Activated CD4-positive, alpha-beta T cell treated with anti-CD3 and anti-CD28 coated beads, Interleukin-2, amount 50 U/mL, for 4 hours (primary cell): ENCODE results near the gene ZNF502.
"Not testable (repeated sequence)": the region's sequence is repeated elsewhere in the genome, so short reads cannot be mapped to it uniquely, and the experiment has no call there.

Source experiments
- DNase-seq, 2 experiments: peaks; one replicate each; pipeline ENCODE4 v3.0.0-alpha.2; 2020

Gene ZNF502

GRCh38 chr3:44712455-44713075, at the start of gene ZNF502:
ZNF502 (plus strand) TSS chr3:44712660; CDS start chr3:44720262, 7,602 bp downstream.
- peak; percentile 16 to 29 for DNase-seq

- no peak for DNase-seq
Observed at GRCh38 chr3:44665173-44665572, 47.3 kb upstream of the ZNF502 start.

GRCh38 chr3:44666346-44666745, 46.1 kb upstream of the ZNF502 start:
- no peak for DNase-seq

- no peak for DNase-seq
Observed at GRCh38 chr3:44669760-44670159, 42.7 kb upstream of the ZNF502 start.

- DNase-seq = not testable (repeated sequence)
Observed at GRCh38 chr3:44673466-44673865, 39.0 kb upstream of the ZNF502 start.

GRCh38 chr3:44674211-44674610, 38.2 kb upstream of the ZNF502 start:
- no peak for DNase-seq

GRCh38 chr3:44678480-44679116, 33.9 kb upstream of the ZNF502 start:
- no peak for DNase-seq

GRCh38 chr3:44680921-44681455, 31.5 kb upstream of the ZNF502 start:
- no peak for DNase-seq

- DNase-seq = no peak
Observed at GRCh38 chr3:44682182-44682896, 30.1 kb upstream of the ZNF502 start.

DNA sequence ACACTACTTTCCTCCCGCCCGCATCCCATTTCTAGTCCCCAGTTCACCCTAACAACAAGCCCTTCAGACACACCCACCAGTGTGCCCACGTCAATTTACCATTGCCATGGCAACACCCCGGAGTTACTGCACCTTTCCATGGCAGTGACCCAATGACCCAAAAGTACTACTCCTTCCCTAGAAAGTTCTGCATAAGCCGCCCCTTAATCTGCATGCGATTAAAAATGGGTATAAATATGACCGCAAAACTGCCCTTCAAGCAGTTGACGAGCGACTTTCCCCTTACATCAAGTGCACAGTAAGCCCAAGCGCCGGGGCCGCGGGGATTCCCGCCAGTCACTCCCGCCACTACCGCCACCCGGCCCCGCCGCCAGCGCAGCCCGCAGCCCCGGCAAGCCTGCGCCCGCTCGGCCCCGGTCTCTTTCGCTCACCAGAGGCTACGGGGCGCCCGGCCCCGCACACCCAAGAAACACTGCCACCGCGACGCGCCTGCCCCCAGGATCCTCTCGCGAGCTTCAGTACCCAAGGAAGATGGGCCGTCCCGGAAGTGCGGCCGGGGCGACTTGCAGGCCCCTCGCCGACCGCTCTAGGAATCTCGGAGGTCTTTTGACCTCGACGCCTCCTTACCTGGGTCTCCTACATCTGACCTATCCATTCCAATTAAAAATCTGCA, 27.2 kb upstream of the ZNF502 start:
- DNase-seq = peak in 1 of 2 experiments; percentile 2

GRCh38 chr3:44687898-44688297, 24.6 kb upstream of the ZNF502 start:
- no peak for DNase-seq

GRCh38 chr3:44721231-44722102, 9.0 kb downstream of the ZNF502 start:
- DNase-seq = no peak

GRCh38 chr3:44722103-44722401, 9.6 kb downstream of the ZNF502 start:
- DNase-seq = no peak

DNA sequence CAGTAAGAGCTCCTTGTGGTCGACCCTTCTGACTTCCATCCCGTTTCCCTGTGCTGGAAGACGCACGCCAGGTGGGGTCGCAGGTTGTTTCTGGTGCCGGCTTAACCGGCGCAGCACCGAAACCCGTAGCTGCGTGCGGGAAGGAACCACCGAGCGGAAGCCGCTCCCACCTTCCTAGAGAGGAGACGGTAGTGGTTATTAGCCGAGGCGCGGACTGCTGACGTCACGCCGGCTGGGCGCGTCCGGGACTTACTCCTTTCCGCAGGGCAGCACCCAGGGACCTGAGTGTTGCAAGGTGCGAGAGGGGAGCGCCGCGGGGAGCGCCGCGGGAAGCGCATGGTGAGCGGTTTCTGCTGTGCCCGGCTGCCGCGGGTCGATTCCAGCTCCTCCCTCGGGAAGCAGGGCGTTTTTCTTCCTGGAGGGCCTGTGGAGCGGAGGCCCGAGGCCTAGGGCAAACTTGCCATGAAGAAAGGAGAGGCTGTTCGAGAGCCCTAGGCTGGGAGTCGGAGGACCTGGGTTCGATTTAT, 17.0 kb downstream of the ZNF502 start, which contains the start of gene ZNF501:
Gene ZNF501, plus strand, starts transcription at position 252 of the 527 bp plus-strand sequence. CDS start 4,787 bp downstream, outside the sequence.
- peak; percentile 75 to 76 for DNase-seq

DNA sequence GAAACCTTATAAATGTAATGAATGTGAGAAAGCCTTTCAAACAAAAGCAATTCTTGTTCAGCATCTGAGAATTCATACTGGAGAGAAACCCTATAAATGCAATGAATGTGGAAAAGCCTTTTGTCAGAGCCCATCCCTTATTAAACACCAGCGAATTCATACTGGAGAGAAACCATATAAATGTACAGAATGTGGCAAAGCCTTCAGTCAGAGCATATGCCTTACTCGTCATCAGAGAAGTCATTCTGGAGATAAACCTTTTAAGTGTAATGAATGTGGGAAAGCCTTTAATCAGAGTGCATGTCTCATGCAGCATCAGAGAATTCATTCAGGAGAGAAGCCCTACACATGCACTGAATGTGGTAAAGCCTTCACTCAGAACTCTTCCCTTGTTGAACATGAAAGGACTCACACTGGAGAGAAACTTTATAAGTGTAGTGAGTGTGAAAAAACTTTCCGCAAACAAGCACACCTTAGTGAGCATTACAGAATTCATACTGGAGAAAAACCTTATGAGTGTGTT, 22.2 kb downstream of the ZNF502 start:
- DNase-seq = no peak

GRCh38 chr3:44761101-44761423, 48.6 kb downstream of the ZNF502 start:
- no peak for DNase-seq

- peak; percentile 98 for DNase-seq
Observed at GRCh38 chr3:44761424-44762169, 49.1 kb downstream of the ZNF502 start, which contains the start of the genes KIAA1143 and KIF15. KIAA1143 (minus strand) TSS chr3:44761619; CDS start chr3:44761602, 17 bp downstream. KIF15 (plus strand) TSS chr3:44761794; CDS start chr3:44761866, 72 bp downstream.

- no peak for DNase-seq
Observed at GRCh38 chr3:44762170-44762677, 49.8 kb downstream of the ZNF502 start.

GRCh38 chr3:44762690-44763089, 50.2 kb downstream of the ZNF502 start:
- DNase-seq = no peak

DNA sequence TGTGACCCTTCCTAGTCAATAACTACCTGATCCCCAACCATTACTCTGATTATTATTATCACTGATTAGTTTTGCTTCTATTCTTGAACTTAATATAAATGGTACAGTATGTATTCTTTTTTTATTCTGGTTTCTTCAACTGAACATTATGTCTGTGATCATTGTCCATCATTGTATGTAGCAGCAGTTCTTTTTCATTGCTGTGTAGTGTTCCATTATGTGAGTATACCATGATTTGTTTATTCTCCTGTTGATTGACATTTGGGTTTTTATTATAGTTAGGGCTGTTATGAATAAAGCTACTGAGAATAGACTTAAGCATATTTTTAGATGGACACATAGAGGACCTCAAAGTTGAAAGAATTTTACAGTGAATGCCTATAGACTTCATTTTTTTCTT, 51.8 kb downstream of the ZNF502 start:
- no peak for DNase-seq
